Activated T-helper 1 cell treated with anti-CD3 and anti-CD28 coated beads, Interleukin-12 subunit alpha, Interleukin-12 subunit beta, Interleukin-2, Interleukin-4 antibody, amounts not matched to agents 30 ng/mL and 10 ng/mL and 1 ng/mL, durations not matched to agents 14 hours and 24 hours and 36 hours (primary cell): Measurements from ENCODE around the gene HEG1. TPM values are rescaled to one million over a fixed set of nuclear protein-coding genes. Genes with fewer than 3 reads are reported as not detected.

ENCODE experiments used
- DNase-seq: peaks from one replicate; pipeline ENCODE4 v3.0.0; 2021; ENCODE audit warnings: low spot score
- H3K27ac Mint-ChIP-seq: one replicate; pipeline ENCODE4 v1.8.0; 2021; ENCODE audit warnings: mild to moderate bottlenecking, mixed read lengths
- H3K27me3 Mint-ChIP-seq: one replicate; pipeline ENCODE4 v1.8.0; 2022; ENCODE audit warnings: mild to moderate bottlenecking, moderate library complexity, mixed read lengths; ENCODE audit not compliant: insufficient read depth
- H3K36me3 Mint-ChIP-seq: one replicate; pipeline ENCODE4 v1.8.0; 2021; ENCODE audit warnings: low read depth, mixed read lengths
- H3K4me1 Mint-ChIP-seq: one replicate; pipeline ENCODE4 v1.8.0; 2021; ENCODE audit warnings: low read depth, mixed read lengths
- H3K4me3 Mint-ChIP-seq: one replicate; pipeline ENCODE4 v1.8.0; 2021; ENCODE audit warnings: mild to moderate bottlenecking, moderate library complexity, mixed read lengths
- H3K9me3 Mint-ChIP-seq: one replicate; pipeline ENCODE4 v1.8.0; 2021; ENCODE audit warnings: mixed read lengths
- intact Hi-C: fragments of 100-400 bp; cut with micrococcal nuclease; formaldehyde crosslinking; loops from one replicate; pipeline ENCODE4 v1.15.1; 2024
- total RNA-seq: library from RNA; stranded (reverse); gene quantifications from 2 replicates; pipeline ENCODE4 v1.2.3, GENCODE V29; 2022

HEG1 gene
- total RNA-seq, 1 donor from 2014 or later = 45.1 TPM

- intact Hi-C loops = no loop called here
- DNase-seq = no peak
- Mint-ChIP-seq H3K27me3 (no peaks in the 10 kb centered on the region), H3K27ac (no peak overlapping the region), H3K9me3 (no peaks in the 10 kb centered on the region), H3K4me1 (peaks cover 20% of the 10 kb centered on the region), H3K36me3 (peaks cover 59% of the 10 kb centered on the region), H3K4me3 (no peak overlapping the region)
Measured at GRCh38 chr3:125013095-125013494, 42.7 kb downstream of the HEG1 start.

- no peak for DNase-seq
- Mint-ChIP-seq H3K9me3 (no peaks in the 10 kb centered on the region), H3K27me3 (no peaks in the 10 kb centered on the region), H3K36me3 (peaks cover 60% of the 10 kb centered on the region), H3K4me3 (no peak overlapping the region), H3K4me1 (peaks cover 19% of the 10 kb centered on the region), H3K27ac (no peak overlapping the region)
- intact Hi-C loops = no loop called here
Measured at GRCh38 chr3:125011941-125012340, 43.9 kb downstream of the HEG1 start.

- Mint-ChIP-seq H3K4me3 (no peak overlapping the region), H3K9me3 (no peaks in the 10 kb centered on the region), H3K36me3 (peaks cover 62% of the 10 kb centered on the region), H3K4me1 (peaks cover 19% of the 10 kb centered on the region), H3K27me3 (no peaks in the 10 kb centered on the region), H3K27ac (no peak overlapping the region)
- DNase-seq = no peak
- intact Hi-C loops = no loop called here
Measured at GRCh38 chr3:125010393-125010792, 45.4 kb downstream of the HEG1 start.

- DNase-seq = no peak
- peaks cover 19% of the 10 kb centered on the region for H3K4me1 Mint-ChIP-seq
- H3K4me3 Mint-ChIP-seq = no peak overlapping the region
- intact Hi-C loops = no loop called here
- H3K9me3 Mint-ChIP-seq = no peaks in the 10 kb centered on the region
- no peak overlapping the region for H3K27ac Mint-ChIP-seq
- H3K27me3 Mint-ChIP-seq = no peaks in the 10 kb centered on the region
- peaks cover 63% of the 10 kb centered on the region for H3K36me3 Mint-ChIP-seq
Measured at GRCh38 chr3:125008766-125009165, 47.0 kb downstream of the HEG1 start.

GRCh38 chr3:125006291-125006731 lies 49.5 kb downstream of the HEG1 start:
- Mint-ChIP-seq H3K9me3 (no peaks in the 10 kb centered on the region), H3K27me3 (no peaks in the 10 kb centered on the region), H3K36me3 (peaks cover 60% of the 10 kb centered on the region), H3K4me1 (peaks cover 35% of the 10 kb centered on the region), H3K4me3 (no peak overlapping the region), H3K27ac (no peak overlapping the region)
- intact Hi-C loops = no loop called here
- DNase-seq = no peak

- peaks cover 29% of the 10 kb centered on the region for H3K4me1 Mint-ChIP-seq
- intact Hi-C loops = no loop called here
- peaks cover 65% of the 10 kb centered on the region for H3K36me3 Mint-ChIP-seq
- H3K27me3 Mint-ChIP-seq = no peaks in the 10 kb centered on the region
- H3K9me3 Mint-ChIP-seq = no peaks in the 10 kb centered on the region
- no peak for DNase-seq
- no peak overlapping the region for H3K4me3 Mint-ChIP-seq
- no peak overlapping the region for H3K27ac Mint-ChIP-seq
Measured at GRCh38 chr3:125005676-125006075, 50.1 kb downstream of the HEG1 start.

- no peak for DNase-seq
- intact Hi-C loops = no loop called here
- Mint-ChIP-seq H3K27ac (no peak overlapping the region), H3K9me3 (no peaks in the 10 kb centered on the region), H3K36me3 (peaks cover 70% of the 10 kb centered on the region), H3K4me1 (peaks cover 26% of the 10 kb centered on the region), H3K27me3 (no peaks in the 10 kb centered on the region), H3K4me3 (no peak overlapping the region)
Measured at GRCh38 chr3:125005222-125005621, 50.6 kb downstream of the HEG1 start.

- no peak for DNase-seq
- intact Hi-C loops = no loop called here
- Mint-ChIP-seq H3K4me1 (peaks cover 20% of the 10 kb centered on the region), H3K4me3 (no peak overlapping the region), H3K27ac (no peak overlapping the region), H3K36me3 (peaks cover 72% of the 10 kb centered on the region), H3K27me3 (no peaks in the 10 kb centered on the region), H3K9me3 (no peaks in the 10 kb centered on the region)
Measured at GRCh38 chr3:125003859-125004595, 51.8 kb downstream of the HEG1 start.

- no peaks in the 10 kb centered on the region for H3K9me3 Mint-ChIP-seq
- no peak overlapping the region for H3K27ac Mint-ChIP-seq
- H3K36me3 Mint-ChIP-seq = peaks cover 72% of the 10 kb centered on the region
- peaks cover 20% of the 10 kb centered on the region for H3K4me1 Mint-ChIP-seq
- no peaks in the 10 kb centered on the region for H3K27me3 Mint-ChIP-seq
- no peak for DNase-seq
- no peak overlapping the region for H3K4me3 Mint-ChIP-seq
- intact Hi-C loops = no loop called here
Measured at GRCh38 chr3:125003369-125003853, 52.4 kb downstream of the HEG1 start.

- Mint-ChIP-seq H3K27ac (peak overlapping the region; percentile 18), H3K4me1 (peaks cover 21% of the 10 kb centered on the region), H3K9me3 (no peaks in the 10 kb centered on the region), H3K36me3 (peaks cover 74% of the 10 kb centered on the region), H3K4me3 (no peak overlapping the region), H3K27me3 (no peaks in the 10 kb centered on the region)
- intact Hi-C loops = no loop called here
- DNase-seq = no peak
Measured at GRCh38 chr3:125002414-125003368, 53.1 kb downstream of the HEG1 start.

GRCh38 chr3:125001557-125002413 lies 54.0 kb downstream of the HEG1 start:
- DNase-seq = no peak
- Mint-ChIP-seq H3K36me3 (peaks cover 78% of the 10 kb centered on the region), H3K27ac (peak overlapping the region; percentile 18), H3K4me3 (no peak overlapping the region), H3K4me1 (peaks cover 28% of the 10 kb centered on the region), H3K27me3 (no peaks in the 10 kb centered on the region), H3K9me3 (no peaks in the 10 kb centered on the region)
- intact Hi-C loops = no loop called here

- peaks cover 76% of the 10 kb centered on the region for H3K36me3 Mint-ChIP-seq
- intact Hi-C loops = no loop called here
- peaks cover 36% of the 10 kb centered on the region for H3K4me1 Mint-ChIP-seq
- H3K9me3 Mint-ChIP-seq = no peaks in the 10 kb centered on the region
- no peaks in the 10 kb centered on the region for H3K27me3 Mint-ChIP-seq
- no peak for DNase-seq
- no peak overlapping the region for H3K4me3 Mint-ChIP-seq
- H3K27ac Mint-ChIP-seq = no peak overlapping the region
Measured at GRCh38 chr3:125000661-125001060, 55.1 kb downstream of the HEG1 start.
